GM12892 (cell line): ENCODE results near the gene NINL.

ENCODE experiments used
- POLR2A ChIP-seq: IDR thresholded peaks from 2 replicates; pipeline ENCODE4 v1.6.1; 2011; ENCODE audit warnings: low read depth, low read length, control low read depth
- TAF1 ChIP-seq: IDR thresholded peaks from 2 replicates; pipeline ENCODE4 v1.6.1; 2011; ENCODE audit warnings: low read depth, mild to moderate bottlenecking, control low read depth, low read length, borderline replicate concordance

DNA sequence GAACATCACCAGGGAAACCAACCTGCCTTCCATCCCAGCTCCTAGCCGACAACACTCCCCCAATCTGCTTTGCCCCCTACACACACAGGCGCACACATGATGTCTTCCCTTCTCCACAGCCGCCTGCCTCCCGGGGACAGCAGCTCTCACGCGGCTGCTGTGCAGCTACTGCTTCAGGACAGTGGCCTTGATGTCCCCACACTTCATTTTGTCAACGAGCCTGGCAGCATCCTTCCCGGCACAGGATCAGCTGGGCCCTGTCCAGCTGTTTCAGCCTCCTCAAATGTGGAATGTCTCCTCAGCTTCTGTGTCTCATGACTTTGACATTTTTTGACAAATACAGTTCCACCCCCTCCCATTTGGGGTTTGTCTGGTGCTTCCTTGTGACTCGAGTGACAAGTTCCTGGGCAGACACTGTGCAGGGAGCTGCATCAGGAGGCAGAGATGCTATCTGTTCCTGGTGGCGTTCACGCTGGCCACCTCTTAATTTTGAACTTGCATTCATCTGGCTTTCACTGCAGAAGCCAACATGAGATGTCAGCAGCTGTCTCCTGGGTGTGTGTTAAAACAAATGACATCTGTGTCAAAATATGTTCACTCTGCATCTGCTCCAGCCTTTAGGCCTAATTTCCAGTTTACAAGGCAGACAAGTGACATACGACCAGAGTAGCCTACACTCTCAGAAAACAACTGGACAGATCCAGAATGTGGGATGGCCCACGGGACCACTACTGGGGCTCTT is 120.7 kb downstream of the NINL start:
- no peak for TF ChIP-seq TAF1
- no peak for TF ChIP-seq POLR2A
